HG03135 (cell line): Measurements from ENCODE around the gene SHC3.

ENCODE experiments used
- ATAC-seq: cut with Tn5 transposase; IDR thresholded peaks from one replicate; pipeline ENCODE4 v1.9.1; 2021; ENCODE audit warnings: mild to moderate bottlenecking, moderate library complexity; ENCODE audit not compliant: unreplicated experiment

The SHC3 gene

GRCh38 chr9:88991066-88992034 lies 187.3 kb downstream of the SHC3 start, which contains the start of gene S1PR3:
Gene S1PR3, plus strand, starts transcription at chr9:88991468. Its CDS starts 9,733 bp downstream, at chr9:89001201.
- no peak for ATAC-seq

- ATAC-seq: no peak
These were observed 187.9 kb downstream of the SHC3 start for GRCh38 chr9:88990729-88991065.

- ATAC-seq: no peak
These were observed 188.4 kb downstream of the SHC3 start for GRCh38 chr9:88990041-88990728.

GRCh38 chr9:88988796-88989641 lies 189.6 kb downstream of the SHC3 start:
- no peak for ATAC-seq

GRCh38 chr9:88987661-88988060 lies 191.0 kb downstream of the SHC3 start:
- no peak for ATAC-seq

GRCh38 chr9:88986776-88987175 lies 191.8 kb downstream of the SHC3 start:
- no peak for ATAC-seq

- no peak for ATAC-seq
These were observed 193.0 kb downstream of the SHC3 start for GRCh38 chr9:88985616-88986015.

- no peak for ATAC-seq
These were observed 194.1 kb downstream of the SHC3 start for GRCh38 chr9:88984543-88984883.

- no peak for ATAC-seq
These were observed 194.6 kb downstream of the SHC3 start for GRCh38 chr9:88983865-88984542.

GRCh38 chr9:88980740-88981203 lies 197.8 kb downstream of the SHC3 start:
- no peak for ATAC-seq

- no peak for ATAC-seq
These were observed 198.8 kb downstream of the SHC3 start for GRCh38 chr9:88979791-88980190.

GRCh38 chr9:88979021-88979420 lies 199.6 kb downstream of the SHC3 start:
- ATAC-seq: no peak

- no peak for ATAC-seq
These were observed 200.6 kb downstream of the SHC3 start for GRCh38 chr9:88978034-88978433.

GRCh38 chr9:88976890-88977257 lies 201.7 kb downstream of the SHC3 start:
- no peak for ATAC-seq

GRCh38 chr9:88975966-88976889 lies 202.4 kb downstream of the SHC3 start:
- no peak for ATAC-seq

- no peak for ATAC-seq
These were observed 204.0 kb downstream of the SHC3 start for GRCh38 chr9:88974641-88975040.

- no peak for ATAC-seq
These were observed 205.2 kb downstream of the SHC3 start for GRCh38 chr9:88973281-88974045.

GRCh38 chr9:88972401-88972800 lies 206.2 kb downstream of the SHC3 start:
- no peak for ATAC-seq
